ENCODE data around the gene MRPS34. TPM values are rescaled to one million over a fixed set of nuclear protein-coding genes. Genes with fewer than 3 reads are reported as not detected.

Gene MRPS34
- total RNA-seq, 1 donor, result 50.9 TPM

DNA sequence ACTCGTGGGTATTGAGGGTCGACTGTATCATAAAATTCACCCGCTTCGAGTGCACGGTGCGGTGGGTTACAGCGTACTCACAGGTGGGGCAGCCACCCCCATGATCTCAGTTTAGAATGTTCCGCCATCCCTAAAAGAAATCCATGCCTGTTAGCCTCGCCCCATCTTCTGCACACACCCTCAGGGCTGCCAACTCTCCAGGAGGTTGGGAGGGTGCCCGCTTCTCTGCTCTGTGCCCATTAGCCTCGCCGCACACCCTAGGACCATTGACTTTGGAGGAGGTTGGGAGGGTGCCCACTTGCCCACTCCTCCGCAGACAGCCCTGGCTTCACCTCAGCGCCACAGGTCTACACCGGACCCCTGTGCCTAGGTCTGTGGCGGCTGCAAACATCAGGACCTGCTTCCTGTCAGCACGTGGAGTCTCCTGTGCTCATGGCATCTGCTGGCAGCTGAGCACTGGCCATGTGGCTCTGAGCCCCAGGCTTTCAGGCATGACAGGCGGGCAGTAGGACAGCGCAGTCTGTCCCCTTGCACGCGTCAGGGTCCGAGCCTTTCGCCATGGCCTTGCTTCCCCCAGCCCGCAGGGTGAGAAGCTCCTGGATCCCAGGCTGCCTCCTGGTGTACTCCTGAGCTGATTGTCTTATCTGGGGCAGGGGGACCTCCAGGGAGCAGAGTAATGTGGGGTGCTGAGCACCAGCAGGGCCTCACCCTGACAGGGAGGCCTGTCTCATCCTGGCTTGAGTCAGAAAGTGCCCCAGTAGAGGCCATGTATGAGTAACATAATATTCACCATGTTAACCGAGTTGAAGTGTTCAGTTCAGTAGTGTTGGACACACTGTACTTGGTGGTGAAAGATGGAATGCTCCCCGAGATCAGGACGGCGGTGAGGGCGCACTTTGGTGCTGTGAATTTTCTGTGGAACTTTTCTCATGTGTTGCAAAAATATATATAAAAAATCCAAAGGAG lies 23.5 kb downstream of the MRPS34 start:
- H3K4me3 ChIP-seq (ENCODE audit: low read depth, low read length), result no peak overlapping the region
- TF ChIP-seq CTCF (IDR thresholded peaks at IDR 0.05; ENCODE audit: insufficient read depth, low read length), result no peak

GRCh38 chr16:1747934-1748333 lies 25.0 kb downstream of the MRPS34 start:
- no peak overlapping the region for H3K4me3 ChIP-seq (ENCODE audit: low read depth, low read length)
- no peak for TF ChIP-seq CTCF (IDR thresholded peaks at IDR 0.05; ENCODE audit: insufficient read depth, low read length)
- DNase-seq (ENCODE audit: low read depth), result no peak

More for the DNA sequence above, 23.5 kb downstream of the MRPS34 start:
- DNase-seq (ENCODE audit: low read depth), result no peak

- DNase-seq (ENCODE audit: low read depth), result no peak
- no peak for TF ChIP-seq CTCF (IDR thresholded peaks at IDR 0.05; ENCODE audit: insufficient read depth, low read length)
- H3K4me3 ChIP-seq (ENCODE audit: low read depth, low read length), result no peak overlapping the region
Measured at GRCh38 chr16:1746693-1747195, 26.2 kb downstream of the MRPS34 start.

GRCh38 chr16:1745900-1746692 lies 26.8 kb downstream of the MRPS34 start:
- no peak for TF ChIP-seq CTCF (IDR thresholded peaks at IDR 0.05; ENCODE audit: insufficient read depth, low read length)
- DNase-seq (ENCODE audit: low read depth), result no peak
- no peak overlapping the region for H3K4me3 ChIP-seq (ENCODE audit: low read depth, low read length)

DNA sequence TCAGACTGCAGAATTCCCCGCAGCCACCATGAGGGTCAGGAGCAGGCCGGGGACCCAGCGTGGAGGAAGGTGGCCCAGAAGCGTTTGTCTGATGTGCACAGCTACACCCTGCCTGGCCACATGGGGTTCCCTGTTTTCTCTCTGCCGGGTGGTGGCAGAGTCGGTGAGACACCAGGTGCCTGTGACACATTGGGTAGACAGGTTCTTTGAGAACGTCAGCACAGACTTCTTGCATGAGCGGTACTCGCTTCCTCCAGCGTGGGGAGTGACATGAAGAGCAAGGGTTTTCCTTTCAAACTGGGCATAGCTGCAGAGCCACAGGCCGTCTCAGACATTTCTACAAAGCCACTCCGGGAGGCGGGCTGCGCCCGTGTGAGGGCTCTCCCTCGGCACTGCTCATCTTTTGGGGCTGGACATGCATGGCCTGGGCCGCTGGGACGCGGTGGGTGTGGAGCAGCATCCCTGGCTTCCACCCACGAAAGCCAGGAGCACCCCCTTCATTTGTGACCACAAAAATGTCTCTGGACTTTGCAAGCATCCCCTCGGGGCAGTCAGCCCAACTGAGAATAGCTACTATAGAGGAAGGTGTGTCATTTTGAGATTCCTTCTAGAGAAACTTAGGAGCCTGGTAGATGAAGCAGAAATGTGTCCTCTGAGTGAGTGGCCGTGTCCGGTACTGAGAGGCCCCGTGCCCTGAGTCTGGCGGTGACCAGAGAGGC lies 27.6 kb downstream of the MRPS34 start:
- peak; percentile 17 for DNase-seq (ENCODE audit: low read depth)
- H3K4me3 ChIP-seq (ENCODE audit: low read depth, low read length), result no peak overlapping the region
- TF ChIP-seq CTCF (IDR thresholded peaks at IDR 0.05; ENCODE audit: insufficient read depth, low read length), result no peak

DNA sequence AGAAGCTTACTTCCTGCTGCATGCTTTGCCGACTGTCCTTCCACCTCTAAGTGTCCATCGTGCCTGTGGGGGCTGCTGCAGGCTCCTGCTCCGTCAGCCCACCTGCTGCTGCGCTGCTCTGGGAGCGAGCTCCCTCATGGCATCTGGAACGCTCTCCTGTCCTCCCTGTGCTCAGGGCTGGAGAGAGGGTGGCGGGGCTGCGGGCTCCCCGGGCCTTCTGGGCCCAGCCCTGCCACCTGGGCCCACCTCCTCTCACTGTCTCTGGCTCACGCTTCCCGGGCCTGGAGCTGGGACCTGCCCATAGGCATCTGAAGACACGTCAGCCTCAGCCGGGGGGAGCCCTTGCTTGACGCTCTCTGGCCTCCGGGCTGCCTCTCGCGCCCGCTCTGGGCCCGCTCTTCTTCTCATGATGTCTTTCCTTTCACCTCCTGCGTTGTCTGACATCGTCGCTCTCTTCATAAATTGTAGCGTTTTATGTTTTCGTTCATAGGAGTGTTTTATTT lies 28.5 kb downstream of the MRPS34 start:
- H3K4me3 ChIP-seq (ENCODE audit: low read depth, low read length), result no peak overlapping the region
- no peak for TF ChIP-seq CTCF (IDR thresholded peaks at IDR 0.05; ENCODE audit: insufficient read depth, low read length)
- no peak for DNase-seq (ENCODE audit: low read depth)

Data from fibroblast of the aortic adventitia (primary cell).